ENCODE data around the gene ALK. TPM values are rescaled to one million over a fixed set of nuclear protein-coding genes. Genes with fewer than 3 reads are reported as not detected.

Gene ALK
- total and polyA plus RNA-seq, 12 donors: 0.09 to 1.8 (median 0.53) TPM; not detected in 1

DNA sequence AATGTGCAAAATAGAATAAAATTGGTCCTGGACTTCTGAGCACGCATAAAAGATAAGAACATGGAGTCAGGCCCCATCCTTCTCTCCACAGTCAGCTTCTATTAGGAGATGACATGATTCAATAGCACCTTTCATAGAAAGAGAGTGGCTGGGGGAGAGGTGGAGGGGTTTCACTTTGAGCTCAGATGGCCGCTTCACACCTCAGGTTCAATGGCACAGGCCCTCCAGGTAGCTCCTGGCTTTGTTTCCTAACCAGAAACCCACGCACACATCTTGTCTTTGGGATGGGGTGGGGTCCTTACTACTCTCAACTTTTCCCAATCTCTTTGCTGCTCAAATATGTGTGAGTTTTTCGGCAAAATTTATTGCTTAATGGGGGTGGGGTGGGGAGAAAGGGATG lies 473.9 kb downstream of the ALK start:
- WGBS, 4 donors: 75 to 86% (median 79%) methylated on average over 4 of the region's 4 CpGs
- H3K4me1 ChIP-seq (replicated peaks in 1 of 2): no peaks in the 10 kb centered on the region
- no peak overlapping the region for H3K27ac ChIP-seq
- intact Hi-C loops (cut with DNase I): no loop called here
- H3K27me3 ChIP-seq: no peaks in the 10 kb centered on the region
- TF ChIP-seq, protein P1, sequence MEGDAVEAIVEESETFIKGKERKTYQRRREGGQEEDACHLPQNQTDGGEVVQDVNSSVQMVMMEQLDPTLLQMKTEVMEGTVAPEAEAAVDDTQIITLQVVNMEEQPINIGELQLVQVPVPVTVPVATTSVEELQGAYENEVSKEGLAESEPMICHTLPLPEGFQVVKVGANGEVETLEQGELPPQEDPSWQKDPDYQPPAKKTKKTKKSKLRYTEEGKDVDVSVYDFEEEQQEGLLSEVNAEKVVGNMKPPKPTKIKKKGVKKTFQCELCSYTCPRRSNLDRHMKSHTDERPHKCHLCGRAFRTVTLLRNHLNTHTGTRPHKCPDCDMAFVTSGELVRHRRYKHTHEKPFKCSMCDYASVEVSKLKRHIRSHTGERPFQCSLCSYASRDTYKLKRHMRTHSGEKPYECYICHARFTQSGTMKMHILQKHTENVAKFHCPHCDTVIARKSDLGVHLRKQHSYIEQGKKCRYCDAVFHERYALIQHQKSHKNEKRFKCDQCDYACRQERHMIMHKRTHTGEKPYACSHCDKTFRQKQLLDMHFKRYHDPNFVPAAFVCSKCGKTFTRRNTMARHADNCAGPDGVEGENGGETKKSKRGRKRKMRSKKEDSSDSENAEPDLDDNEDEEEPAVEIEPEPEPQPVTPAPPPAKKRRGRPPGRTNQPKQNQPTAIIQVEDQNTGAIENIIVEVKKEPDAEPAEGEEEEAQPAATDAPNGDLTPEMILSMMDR (IDR thresholded peaks at IDR 0.05): no peak
- no peak for TF ChIP-seq POLR2A (IDR thresholded peaks at IDR 0.05)
- no peaks in the 10 kb centered on the region for H3K36me3 ChIP-seq (replicated peaks in 1 of 2)
- DNase-seq: no peak
- no peaks in the 10 kb centered on the region for H3K9me3 ChIP-seq (replicated peaks in 1 of 3)
- H3K4me3 ChIP-seq: no peak overlapping the region

DNA sequence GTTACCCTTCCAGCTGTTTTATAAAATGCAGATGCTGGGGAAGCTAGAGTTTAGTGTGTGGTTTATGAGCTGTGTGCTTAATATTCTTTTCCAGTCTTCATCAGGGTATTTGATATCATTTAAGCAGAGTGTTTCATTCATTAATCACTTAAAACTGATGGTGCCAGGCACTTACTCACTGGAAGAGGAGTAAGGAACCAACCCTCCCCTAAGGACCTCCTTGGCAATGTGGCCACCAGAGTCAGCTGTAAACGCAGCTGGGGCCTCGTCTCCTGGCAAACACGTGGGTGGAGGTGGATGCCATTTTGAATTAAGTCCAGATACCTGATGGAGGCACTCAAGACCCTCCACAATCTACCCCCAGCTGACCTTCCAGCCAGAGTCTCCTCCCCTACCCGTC lies 474.5 kb downstream of the ALK start:
- H3K9me3 ChIP-seq (replicated peaks in 1 of 3): no peaks in the 10 kb centered on the region
- no peaks in the 10 kb centered on the region for H3K36me3 ChIP-seq (replicated peaks in 1 of 2)
- no peak overlapping the region for H3K4me3 ChIP-seq
- H3K27me3 ChIP-seq: no peaks in the 10 kb centered on the region
- WGBS, 4 donors: 65 to 83% (median 70%) methylated on average over 4 of the region's 4 CpGs
- no peak for DNase-seq
- TF ChIP-seq, protein P1 (IDR thresholded peaks at IDR 0.05): no peak
- no peak for TF ChIP-seq POLR2A (IDR thresholded peaks at IDR 0.05)
- H3K27ac ChIP-seq: no peak overlapping the region
- intact Hi-C loops (cut with DNase I): no loop called here
- H3K4me1 ChIP-seq (replicated peaks in 1 of 2): no peaks in the 10 kb centered on the region

DNA sequence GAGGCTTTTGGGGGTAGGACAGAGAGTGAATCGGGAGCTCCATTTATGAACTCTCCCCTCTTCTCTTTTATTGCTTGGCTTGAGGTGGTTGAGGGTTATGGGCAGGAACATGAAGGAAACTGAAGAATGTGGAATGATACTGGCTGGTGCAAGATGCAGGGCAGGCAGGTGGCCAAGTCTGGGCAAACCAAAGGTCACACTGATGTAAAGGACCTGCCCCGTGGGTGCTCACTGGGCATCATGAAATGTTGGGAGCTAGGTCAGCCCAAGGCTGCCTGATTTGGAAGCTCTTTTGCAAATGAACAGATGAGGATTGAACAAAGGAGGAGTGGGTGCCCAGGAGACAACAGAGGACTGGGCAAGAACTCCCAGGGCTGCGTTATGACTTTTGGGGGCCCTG lies 477.2 kb downstream of the ALK start:
- intact Hi-C loops (cut with DNase I): no loop called here
- Histone ChIP-seq H3K27ac (no peak overlapping the region), H3K27me3 (no peaks in the 10 kb centered on the region), H3K4me1 (replicated peaks in 1 of 2) (no peaks in the 10 kb centered on the region), H3K36me3 (replicated peaks in 1 of 2) (no peaks in the 10 kb centered on the region), H3K4me3 (no peak overlapping the region), H3K9me3 (replicated peaks in 1 of 3) (no peaks in the 10 kb centered on the region)
- 84 to 92% (median 87%) methylated on average over 3 of the region's 3 CpGs for WGBS, 4 donors
- no peak for DNase-seq
- no peak for TF ChIP-seq POLR2A (IDR thresholded peaks at IDR 0.05)

DNA sequence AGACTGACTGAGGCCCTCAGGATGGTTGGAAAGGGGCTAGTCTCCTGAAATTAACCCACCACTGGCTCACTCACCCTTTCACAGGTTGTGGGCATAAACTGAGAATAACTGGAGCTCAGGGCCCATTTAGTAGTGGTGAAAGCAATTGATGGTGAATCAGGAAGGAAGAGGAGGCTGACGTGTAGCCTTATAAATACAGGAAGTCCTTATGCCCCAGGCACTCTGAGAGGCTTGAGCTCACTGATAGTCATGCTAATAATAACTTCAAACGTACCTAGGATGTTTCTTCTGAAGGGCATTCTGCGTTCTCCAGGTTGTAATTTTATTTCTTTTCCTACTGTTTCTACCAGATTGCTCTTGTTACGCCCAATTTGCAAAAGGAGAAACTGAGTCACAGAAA lies 477.8 kb downstream of the ALK start:
- Histone ChIP-seq H3K36me3 (replicated peaks in 1 of 2) (no peaks in the 10 kb centered on the region), H3K27ac (no peak overlapping the region), H3K4me1 (replicated peaks in 1 of 2) (no peaks in the 10 kb centered on the region), H3K27me3 (no peaks in the 10 kb centered on the region), H3K9me3 (replicated peaks in 1 of 3) (no peaks in the 10 kb centered on the region), H3K4me3 (no peak overlapping the region)
- intact Hi-C loops (cut with DNase I): no loop called here
- DNase-seq: peak in 1 of 7 donors; percentile 60
- 25 to 38% (median 30%) methylated on average over 4 of the region's 4 CpGs for WGBS, 4 donors
- TF ChIP-seq, protein P1 (IDR thresholded peaks at IDR 0.05): no peak
- no peak for TF ChIP-seq POLR2A (IDR thresholded peaks at IDR 0.05)

DNA sequence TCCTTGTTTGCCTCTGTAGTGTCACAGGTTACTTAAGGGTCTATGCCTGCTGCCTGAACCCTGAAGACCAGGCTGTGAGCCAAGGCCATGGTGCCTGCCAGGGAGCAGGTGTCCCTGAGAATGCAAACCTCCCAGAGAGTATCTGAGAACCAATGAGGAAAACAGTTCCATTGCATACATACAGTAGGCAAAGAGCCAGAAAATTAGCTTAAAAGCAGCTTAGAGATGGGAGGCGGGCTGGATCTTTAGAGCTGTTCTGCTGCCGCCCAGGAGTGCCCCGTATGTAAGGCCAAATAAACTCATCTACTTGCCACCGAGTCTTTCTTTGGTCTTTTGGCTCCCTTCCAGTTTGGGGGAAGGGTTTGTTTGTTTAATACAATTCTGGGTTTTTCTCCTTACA lies 478.2 kb downstream of the ALK start:
- Histone ChIP-seq H3K4me1 (replicated peaks in 1 of 2) (no peaks in the 10 kb centered on the region), H3K27ac (no peak overlapping the region), H3K9me3 (replicated peaks in 1 of 3) (no peaks in the 10 kb centered on the region), H3K36me3 (replicated peaks in 1 of 2) (no peaks in the 10 kb centered on the region), H3K27me3 (no peaks in the 10 kb centered on the region), H3K4me3 (no peak overlapping the region)
- no peak for TF ChIP-seq POLR2A (IDR thresholded peaks at IDR 0.05)
- TF ChIP-seq, protein P1 (IDR thresholded peaks at IDR 0.05): no peak
- intact Hi-C loops (cut with DNase I): no loop called here
- no peak for DNase-seq
- WGBS, 4 donors: 62 to 70% (median 66%) methylated on average over 4 of the region's 4 CpGs
